GM19328 (cell line): ENCODE results near the gene CCDC12.

ENCODE experiments used
- ATAC-seq: cut with Tn5 transposase; IDR thresholded peaks from one replicate; pipeline ENCODE4 v1.9.1; 2021; ENCODE audit warnings: mild to moderate bottlenecking, moderate library complexity; ENCODE audit not compliant: unreplicated experiment

CCDC12 gene

DNA sequence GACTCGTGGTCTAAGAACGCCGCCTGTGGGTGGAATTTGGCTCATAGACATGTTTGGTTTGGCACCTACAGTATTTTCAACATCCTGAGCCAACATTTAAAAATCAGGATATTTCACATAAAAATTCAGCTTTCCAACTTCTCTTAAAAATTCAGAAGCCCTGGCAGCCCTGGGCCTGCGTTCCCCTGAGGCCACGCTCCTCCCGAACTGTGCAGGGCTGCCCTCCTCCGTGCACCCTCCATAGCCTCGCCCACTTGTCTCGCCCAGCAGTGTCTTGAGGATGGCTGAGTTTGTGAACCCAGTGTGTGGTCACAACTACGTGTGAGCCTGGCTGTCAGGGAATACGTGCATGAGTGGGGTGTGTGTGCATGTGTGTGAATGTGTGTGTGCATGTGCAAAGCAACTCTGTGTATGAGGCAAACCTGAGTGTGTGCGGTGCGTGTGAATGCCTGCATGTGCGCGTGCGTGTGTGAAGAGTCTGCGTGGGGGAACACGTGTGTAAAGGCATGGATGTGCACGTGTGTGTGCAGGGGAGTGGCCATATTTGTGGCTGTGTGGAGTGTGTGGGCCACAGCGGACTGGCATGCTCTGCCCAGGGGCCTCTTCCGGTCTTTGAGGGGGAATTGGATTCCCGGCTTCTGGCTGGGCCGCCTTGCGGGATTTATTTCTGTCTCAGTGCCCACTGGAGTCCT, 68.1 kb downstream of the CCDC12 start:
- ATAC-seq, result no peak

DNA sequence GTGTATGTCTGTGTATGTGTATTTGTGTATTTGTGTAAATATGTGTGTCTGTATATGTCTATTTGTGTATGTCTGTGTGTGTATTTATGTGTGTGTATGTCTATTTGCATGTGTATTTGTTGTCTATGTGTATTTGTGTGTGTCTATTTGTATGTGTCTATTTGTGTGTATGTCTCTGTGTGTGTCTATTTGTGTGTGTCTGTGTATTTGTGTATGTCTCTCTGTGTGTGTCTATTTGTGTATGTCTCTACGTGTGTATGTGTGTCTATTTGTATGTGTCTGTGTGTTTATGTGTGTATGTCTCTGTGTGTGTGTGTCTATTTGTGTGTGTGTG, 68.6 kb downstream of the CCDC12 start:
- no peak for ATAC-seq

DNA sequence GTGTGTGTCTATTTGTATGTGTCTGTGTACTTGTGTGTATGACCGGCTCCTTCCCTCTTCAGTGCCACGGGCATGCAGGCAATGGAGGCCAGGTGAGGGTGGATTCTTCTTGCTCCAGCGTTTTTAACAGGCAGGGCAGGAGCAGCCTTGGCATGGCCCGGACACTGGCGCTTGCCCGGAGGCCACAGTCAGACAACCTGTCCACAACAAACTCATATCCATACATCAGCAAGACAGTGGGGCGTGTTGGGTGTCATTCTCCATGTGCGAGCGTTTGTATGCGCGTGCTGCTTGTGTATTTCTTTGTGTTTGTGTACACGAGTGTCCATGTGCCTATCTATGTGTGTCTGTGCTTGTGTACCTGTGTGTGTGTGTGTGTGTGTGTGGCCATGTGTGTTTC, 69.3 kb downstream of the CCDC12 start:
- ATAC-seq, result no peak

DNA sequence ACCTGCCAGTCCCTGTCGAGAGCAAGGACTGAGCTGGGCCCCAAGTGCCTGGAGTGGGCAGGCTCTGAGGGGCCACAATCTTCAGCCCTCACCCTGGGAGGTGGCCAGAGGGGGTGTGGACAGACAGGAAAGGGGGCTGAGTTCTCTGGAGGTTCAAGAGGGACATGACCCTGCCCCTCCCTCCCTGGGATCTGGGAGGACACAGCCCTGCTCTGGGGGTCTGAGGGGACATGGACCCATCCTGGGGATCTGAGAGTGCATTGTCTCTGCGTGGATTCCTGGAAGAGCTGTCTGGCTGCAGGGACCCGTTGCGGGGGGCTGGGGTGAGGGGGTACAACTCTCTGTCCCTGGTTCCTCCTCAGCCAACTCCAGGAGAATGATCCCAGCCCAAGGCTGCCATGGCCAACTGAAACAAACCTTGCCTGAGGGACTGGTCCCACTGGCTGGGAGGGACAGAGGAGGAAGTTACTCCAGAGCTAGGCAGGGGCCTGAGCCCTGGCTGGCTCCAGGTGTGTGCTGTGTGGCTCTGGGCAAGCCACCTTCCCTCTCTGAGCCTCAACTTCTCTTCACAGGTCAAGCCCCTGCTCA, 70.0 kb downstream of the CCDC12 start:
- no peak for ATAC-seq

DNA sequence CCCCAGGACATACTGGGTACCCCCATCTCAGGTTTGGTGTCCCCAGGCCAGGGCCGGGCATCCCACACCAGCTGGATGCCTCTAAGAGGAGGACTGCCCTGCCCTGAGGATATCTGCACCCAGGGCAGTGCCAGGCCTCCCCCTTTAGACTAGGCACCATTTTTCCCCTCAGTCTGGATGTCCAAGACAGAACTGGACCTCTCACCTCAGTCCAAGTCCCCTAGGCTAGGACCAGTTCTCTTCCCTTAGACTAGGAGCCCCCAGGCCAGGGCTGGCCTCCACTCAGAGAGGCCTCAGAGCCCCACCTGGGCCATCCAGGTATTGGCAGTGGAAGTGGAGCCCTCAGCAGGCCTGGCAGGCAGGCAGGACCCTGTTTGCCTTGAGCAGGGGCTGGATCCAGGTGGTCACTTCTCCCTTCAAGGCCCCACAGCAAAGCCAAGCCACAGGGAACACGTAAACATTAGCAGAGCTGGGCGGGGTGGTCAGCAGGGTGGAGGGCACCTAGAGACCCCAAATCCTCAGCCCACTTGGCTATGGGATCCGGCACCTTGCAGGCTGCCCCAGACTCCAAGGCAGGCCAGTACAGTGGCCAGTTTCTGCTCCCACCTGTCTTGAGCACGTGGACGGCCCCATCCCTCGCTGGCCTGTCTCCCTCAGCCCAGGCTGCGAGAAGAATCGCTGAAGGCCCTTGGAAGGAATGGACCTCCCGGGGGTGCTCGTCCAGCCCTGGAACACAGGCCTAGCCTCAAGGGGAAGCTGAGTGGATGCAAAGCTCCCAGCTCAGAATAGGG, 70.7 kb downstream of the CCDC12 start:
- no peak for ATAC-seq

DNA sequence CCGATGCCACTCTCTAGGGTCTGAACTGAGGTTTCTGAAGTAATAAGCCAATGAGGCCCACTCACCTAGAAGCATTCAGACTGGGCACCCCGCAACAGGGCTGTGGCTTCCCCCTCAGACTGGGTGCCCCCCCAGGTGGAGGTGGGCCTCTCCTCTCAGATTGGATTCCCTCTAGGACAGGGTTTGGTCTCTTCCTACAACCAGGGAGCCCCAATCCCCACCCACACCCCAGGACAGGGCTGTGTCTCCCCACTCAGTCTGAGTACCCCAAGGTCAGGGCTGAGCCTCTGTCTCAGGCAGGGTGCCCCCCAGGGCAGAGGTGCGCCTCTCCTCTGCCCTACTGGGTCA, 71.4 kb downstream of the CCDC12 start:
- ATAC-seq, result no peak

DNA sequence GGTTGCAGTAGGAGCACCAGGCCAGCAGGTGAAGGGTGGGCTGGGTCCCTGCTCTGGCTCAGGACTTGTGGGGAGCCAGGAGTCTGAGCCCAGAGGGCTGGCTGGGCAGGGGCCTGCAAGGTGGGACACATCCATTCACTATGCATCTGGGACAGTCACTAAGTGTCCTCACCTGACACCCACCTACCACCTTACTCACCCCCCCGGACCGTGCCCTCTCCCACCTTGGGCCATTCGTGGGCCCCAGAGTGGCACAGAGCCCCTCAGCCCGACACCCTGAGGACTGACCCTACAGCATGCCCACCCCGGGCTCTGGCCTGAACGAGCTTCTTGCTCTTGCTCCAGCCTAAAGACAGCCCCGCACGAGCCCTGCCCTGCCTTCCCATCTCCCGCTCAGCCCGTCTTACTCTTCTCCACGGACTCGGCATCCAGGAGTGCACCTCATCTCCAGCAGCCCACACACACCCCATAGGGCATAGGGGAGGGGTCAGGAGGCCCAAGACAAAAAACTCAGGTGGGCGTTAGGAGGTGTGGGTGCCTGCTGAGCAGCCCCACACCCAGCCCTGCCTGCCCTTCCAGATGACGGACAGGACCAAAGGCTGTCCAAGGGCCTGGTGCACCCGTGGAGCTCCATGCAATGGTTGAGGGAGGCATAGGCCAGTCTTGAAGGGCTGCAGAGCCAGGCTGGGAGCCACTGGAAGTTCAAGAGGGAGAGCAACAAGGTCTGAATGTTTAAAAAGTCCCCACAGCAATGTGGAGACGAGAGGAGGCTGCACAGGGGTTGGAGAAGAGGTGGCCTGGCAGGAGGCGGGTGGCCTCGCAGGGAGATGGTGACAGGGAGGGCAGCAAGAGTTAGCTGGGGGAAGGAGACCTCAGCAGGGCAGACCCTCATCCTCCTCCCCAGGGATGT, 72.0 kb downstream of the CCDC12 start:
- ATAC-seq, result no peak

DNA sequence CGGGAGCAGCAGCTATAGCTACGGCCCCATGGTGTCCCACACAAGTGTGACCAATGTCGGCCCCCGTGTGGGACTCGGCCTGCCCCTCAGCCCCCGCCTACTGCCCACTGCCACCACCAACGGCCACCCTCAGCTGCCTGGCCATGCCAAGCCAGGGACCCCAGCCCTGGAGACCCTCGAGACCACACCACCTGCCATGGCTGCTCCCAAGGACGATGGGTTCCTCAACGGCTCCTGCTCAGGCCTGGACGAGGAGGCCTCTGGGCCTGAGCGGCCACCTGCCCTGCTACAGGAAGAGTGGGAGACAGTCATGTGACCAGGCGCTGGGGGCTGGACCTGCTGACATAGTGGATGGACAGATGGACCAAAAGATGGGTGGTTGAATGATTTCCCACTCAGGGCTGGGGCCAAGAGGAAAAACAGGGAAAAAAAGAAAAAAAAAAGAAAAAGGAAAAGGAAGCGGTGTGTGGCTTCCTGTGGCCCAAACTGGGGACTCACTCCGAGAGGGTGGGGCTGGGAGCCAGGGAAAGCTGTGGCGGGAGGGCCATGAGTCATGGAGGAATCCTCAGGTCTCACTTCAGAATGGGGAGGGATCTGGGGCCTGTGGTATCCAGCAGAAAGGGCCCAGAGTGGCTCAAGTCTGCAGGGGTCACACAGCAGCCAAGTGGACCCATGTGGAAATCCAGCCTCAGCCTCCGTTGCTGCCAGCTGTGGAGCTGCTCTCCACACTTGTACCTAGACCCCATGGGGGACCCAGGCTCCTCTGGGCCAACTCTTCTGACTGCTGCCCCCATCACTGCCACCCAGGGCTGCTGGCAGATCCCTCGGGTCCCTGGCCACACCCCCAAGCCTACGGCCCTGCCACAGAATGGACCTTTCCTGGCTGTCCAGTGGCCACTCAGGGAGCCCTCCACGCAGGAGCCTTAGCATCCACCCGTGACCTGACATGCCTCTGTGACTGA, 72.9 kb downstream of the CCDC12 start:
- ATAC-seq, result no peak

DNA sequence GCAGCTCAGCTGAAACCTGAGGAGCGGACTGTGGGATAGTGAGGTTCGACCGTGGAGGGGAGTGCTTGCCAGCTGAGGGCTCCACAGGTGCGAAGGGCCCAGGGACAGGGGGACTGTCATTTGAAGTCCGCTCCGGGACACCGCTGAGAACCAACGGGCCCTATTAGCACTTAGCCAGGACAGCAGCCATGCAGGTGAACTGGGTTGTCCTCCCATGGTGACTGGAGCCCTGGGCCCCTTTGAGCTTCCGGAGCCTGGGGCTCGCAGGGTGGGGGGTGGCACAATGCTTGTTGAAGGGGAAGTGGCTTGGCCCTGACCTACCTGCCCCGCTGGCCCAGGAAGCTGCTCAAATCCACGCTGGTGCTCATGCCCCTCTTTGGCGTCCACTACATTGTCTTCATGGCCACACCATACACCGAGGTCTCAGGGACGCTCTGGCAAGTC, 74.3 kb downstream of the CCDC12 start:
- no peak for ATAC-seq

DNA sequence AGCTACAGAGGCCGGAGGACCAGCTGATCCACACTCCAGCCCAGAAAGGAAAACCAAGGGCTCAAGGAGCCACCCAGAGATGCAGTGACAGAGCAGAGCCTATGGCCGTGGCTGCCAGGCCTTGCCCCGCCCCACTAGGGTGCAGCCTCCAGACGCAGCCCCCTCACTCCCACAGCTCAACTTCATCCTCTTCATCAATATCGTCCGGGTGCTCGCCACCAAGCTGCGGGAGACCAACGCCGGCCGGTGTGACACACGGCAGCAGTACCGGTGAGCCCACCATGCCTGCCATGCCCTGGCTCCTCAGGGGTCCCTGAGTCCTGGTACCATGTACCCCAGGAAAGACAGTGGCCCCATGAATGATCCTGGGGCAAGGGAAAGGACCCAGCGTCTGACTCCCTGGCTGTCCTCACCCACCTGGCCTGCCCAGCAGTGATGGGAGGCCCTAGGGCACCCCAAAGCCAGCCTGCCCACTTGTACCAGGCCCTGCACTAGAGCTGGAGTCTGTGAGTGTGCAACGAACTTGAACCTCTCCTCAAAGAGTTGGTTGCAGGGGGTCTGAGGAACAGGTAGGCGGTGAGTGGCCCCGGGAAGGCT, 74.9 kb downstream of the CCDC12 start:
- ATAC-seq, result no peak

DNA sequence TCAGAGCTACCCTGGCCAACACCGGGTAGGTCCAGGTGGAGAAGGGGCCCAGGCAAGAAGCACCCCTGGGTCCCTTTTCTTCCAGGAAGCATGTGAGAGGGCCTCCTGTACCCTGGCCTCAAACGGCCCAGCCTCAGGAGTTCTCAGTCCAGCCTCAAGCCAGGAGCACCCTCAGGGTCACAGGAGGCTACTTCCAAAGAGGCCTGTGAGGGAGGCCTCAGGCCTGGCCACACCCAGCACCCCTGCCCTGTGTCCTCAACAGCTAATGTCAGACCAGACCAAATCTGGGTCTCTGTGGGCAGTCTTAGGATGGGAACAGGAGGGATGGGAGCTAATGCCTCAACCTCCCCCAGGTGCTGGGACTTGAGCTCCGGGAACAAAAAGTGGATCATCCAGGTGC, 75.5 kb downstream of the CCDC12 start:
- no peak for ATAC-seq

DNA sequence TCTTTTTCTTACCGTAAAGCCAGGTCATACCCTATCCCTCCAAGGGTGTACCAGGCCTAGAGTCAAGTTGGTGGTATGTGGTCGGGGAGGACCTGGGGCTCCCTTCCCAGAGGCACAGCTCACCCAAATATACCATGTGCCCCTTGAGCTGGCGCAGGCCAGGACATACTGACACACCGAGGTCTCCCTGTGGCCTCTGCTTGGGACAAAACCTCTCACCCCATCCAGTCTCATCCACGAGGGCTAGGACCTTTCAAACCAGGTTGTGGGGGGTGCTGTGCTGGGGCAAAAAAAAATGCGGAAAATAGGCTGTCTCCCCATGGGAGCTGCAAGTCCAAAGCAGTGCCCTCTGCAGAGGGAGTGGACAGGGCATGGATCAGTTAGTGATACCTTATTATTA, 76.2 kb downstream of the CCDC12 start:
- no peak for ATAC-seq

DNA sequence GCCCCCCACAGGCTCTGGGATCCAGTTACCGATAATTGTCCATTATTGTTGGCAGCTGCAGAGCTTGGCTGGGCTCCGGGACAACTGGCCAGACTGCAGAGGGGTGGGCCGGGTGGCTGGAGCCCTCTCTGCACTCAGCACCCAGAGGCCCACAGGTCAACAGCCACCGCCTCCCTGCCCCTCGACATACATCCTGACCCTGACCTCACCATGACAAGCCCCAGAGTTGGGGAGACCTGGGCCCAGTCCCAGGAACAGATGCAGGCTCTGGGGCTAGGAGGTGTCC, 76.6 kb downstream of the CCDC12 start:
- ATAC-seq, result no peak

DNA sequence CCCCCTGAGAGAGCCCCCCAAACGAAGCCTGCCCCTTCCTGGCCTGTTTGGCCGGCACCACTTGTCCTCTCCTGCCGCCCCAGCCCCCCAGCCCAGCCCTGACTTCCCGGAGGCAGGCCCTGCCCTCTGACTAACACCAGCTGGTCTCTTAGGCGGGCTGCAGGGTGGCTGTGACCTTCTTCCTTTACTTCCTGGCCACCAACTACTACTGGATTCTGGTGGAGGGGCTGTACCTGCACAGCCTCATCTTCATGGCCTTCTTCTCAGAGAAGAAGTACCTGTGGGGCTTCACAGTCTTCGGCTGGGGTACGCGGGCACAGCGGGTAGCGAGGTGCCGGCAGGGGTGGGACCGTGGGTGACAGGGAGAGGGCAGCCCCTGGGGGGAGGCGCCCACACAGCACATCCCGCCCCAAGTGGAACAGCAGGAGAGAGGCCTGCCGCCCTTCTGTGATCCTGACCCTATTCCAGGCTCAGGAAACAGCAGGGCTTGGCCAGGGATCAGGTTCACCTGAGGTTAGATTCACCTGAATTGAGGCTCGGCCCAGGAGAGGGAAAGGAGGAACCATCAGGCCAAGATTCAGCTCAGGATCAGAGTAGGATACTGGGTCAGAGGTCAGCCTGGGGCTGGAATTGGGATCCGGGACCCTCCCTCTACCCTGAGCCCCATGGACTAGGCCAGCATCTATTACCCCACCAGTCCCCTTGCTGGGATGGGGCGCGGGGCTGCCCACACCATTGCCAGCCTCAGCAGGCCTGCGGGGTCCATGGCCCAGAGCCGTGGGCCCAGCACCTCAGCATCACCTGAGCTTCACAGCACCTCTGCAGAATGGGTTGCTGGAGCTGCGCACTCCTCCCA, 77.2 kb downstream of the CCDC12 start:
- ATAC-seq, result no peak

DNA sequence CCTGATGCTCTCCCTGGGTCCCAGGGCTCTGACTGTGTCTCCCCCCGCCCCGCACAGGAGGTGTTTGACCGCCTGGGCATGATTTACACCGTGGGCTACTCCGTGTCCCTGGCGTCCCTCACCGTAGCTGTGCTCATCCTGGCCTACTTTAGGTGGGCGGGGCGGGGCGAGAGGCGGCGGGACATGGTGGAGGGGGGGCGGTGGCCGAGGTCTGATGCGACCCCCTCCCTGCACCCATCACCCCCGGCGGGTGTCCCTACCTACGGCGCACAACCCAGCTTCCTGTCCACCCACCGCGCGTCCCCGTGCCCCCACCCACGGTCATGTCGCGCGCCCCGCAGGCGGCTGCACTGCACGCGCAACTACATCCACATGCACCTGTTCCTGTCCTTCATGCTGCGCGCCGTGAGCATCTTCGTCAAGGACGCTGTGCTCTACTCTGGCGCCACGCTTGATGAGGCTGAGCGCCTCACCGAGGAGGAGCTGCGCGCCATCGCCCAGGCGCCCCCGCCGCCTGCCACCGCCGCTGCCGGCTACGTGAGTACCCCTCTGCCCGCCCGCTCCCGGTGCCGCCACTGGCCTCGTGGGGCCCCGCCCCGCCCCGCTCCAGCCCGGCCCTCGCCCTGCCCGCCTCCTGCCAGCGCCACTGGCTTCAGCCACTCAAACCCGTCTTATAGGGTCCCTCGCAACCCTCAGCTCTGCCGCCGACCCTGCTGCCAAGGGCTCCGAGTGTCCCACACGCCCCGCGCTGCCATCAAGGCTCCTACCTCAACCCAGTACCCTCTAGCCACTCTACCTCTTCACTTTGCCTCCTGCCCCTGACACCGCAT, 78.0 kb downstream of the CCDC12 start:
- no peak for ATAC-seq

DNA sequence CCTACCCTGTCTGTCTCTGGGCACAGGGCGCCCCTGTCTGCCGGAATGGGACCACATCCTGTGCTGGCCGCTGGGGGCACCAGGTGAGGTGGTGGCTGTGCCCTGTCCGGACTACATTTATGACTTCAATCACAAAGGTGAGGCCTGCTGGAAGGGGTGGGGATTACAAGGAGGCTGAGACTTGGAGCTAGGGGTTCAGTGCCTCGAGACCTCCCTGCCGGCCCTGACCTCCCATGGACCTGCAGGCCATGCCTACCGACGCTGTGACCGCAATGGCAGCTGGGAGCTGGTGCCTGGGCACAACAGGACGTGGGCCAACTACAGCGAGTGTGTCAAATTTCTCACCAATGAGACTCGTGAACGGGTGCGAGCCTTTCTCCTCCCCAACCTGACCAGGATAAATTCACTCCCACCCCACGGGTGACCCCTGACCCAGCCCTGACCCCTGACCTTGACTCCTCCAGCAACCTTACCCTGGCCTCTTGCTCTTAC, 78.7 kb downstream of the CCDC12 start:
- ATAC-seq, result no peak

DNA sequence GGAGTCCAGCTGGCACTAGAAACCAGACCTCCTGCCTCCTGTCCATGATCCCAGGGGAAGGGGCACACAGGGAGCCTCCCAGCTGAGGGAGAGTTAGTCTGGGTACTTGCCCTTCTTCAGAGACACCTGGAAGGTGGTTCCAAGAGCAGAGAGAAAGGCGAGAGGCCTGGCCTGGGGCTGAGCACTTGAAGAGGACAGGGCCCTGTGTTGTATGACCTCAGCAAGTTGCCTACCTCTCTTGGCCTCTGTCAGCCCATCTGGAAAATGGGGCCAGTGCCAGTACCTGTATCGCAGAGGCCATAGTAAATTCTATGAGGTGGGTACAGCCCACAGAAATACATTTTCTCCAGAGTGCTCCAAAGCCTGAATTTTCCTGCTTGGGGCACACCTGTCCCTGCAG, 79.5 kb downstream of the CCDC12 start:
- ATAC-seq, result no peak

DNA sequence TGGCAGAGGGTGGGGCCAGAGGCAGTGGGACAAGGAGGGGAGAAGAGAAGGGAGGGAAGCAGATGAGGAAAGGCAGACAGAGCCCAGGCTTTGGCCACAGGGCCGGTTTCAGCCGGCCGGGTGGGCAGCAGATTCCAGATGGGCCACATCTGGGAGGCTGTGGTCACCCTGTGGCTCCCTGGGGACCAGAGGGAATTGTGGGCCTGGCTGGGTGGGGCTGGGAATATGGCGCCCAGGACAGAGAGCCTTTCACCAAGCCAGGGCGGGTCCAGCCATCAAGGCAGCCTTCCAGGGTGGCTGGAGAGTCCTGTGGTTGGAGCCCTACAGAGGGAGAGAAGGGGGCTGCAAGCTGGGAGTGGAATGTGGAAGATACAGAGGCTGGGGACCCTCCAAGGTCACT, 80.2 kb downstream of the CCDC12 start:
- no peak for ATAC-seq
